GM12878 (cell line): ENCODE measurements around the gene MASTL.

Experiments used
- ATF3 ChIP-seq: IDR thresholded peaks from 2 replicates; pipeline ENCODE4 v1.6.1; 2011; ENCODE audit warnings: low read depth, mild to moderate bottlenecking, low read length, moderate library complexity, borderline replicate concordance; ENCODE audit errors: extremely low read depth
- RAD21 ChIP-seq: IDR thresholded peaks from 2 replicates; pipeline ENCODE4 v1.6.1; 2011; ENCODE audit warnings: mild to moderate bottlenecking, low read depth, low read length, moderate library complexity; ENCODE audit not compliant: insufficient read depth
- SRF ChIP-seq, 2 experiments: IDR thresholded peaks; 2 replicates each; pipeline ENCODE4 v1.6.1; 2011; ENCODE audit warnings: low read depth in 2 of 2, low read length in 2 of 2, mild to moderate bottlenecking in 1 of 2, moderate library complexity in 1 of 2
- ZNF384 ChIP-seq: IDR thresholded peaks from 2 replicates; pipeline ENCODE4 v1.6.1; 2012; ENCODE audit warnings: low read depth, mild to moderate bottlenecking, low read length, improper control_type of control experiment, borderline replicate concordance

DNA sequence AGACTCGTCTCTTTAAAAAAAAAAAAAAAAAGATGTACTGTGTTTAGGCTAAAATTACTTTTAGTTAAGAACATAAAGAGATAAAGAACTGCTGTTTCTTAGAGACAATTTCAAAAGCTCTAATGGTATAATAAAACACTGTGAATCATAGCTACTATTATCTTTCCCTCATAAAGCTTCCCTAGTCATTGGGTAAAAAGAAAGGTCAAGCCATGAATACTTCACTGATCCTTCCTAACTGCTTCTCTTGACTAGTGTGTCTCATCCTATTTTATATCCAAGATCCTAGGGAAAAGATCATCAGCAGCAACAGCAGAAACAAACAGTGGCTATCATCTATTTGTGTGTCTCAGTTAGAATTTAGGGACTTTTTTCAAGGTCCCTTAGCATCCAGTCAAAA is 11.5 kb upstream of the MASTL start:
- no peak for TF ChIP-seq SRF (IDR thresholded peaks at IDR 0.05; ENCODE audit: low read depth in 2 of 2, low read length in 2 of 2)
- no peak for TF ChIP-seq ZNF384
- TF ChIP-seq ATF3, result no peak
- TF ChIP-seq RAD21, result no peak
